ENCODE data around the gene YAP1.

Gene YAP1

GRCh38 chr11:102202972-102203371, 92.7 kb downstream of the YAP1 start:
- no peak for DNase-seq

GRCh38 chr11:102204174-102204573, 93.9 kb downstream of the YAP1 start:
- DNase-seq = no peak

GRCh38 chr11:102205805-102206204, 95.6 kb downstream of the YAP1 start:
- no peak for DNase-seq

- DNase-seq = no peak
Measured at GRCh38 chr11:102208835-102209234, 98.6 kb downstream of the YAP1 start.

GRCh38 chr11:102214623-102215022, 104.4 kb downstream of the YAP1 start:
- DNase-seq = no peak

GRCh38 chr11:102216433-102217075, 106.3 kb downstream of the YAP1 start:
- no peak for DNase-seq

- DNase-seq = peak; percentile 3
Measured at GRCh38 chr11:102220728-102221467, 110.7 kb downstream of the YAP1 start.

GRCh38 chr11:102223859-102224258, 113.6 kb downstream of the YAP1 start:
- no peak for DNase-seq

GRCh38 chr11:102225689-102226568, 115.7 kb downstream of the YAP1 start:
- DNase-seq = no peak

- DNase-seq = peak; percentile 23
Measured at GRCh38 chr11:102226702-102227490, 116.6 kb downstream of the YAP1 start.

GRCh38 chr11:102229510-102230123, 119.4 kb downstream of the YAP1 start:
- no peak for DNase-seq

- DNase-seq = no peak
Measured at GRCh38 chr11:102230186-102230585, 119.9 kb downstream of the YAP1 start.

- no peak for DNase-seq
Measured at GRCh38 chr11:102230911-102231310, 120.7 kb downstream of the YAP1 start.

- DNase-seq = no peak
Measured at GRCh38 chr11:102234779-102235439, 124.7 kb downstream of the YAP1 start.

GRCh38 chr11:102237096-102237735, 127.0 kb downstream of the YAP1 start:
- no peak for DNase-seq

- no peak for DNase-seq
Measured at GRCh38 chr11:102238391-102238821, 128.2 kb downstream of the YAP1 start.

GRCh38 chr11:102239448-102239847, 129.2 kb downstream of the YAP1 start:
- DNase-seq = no peak

GRCh38 chr11:102239911-102240310, 129.7 kb downstream of the YAP1 start:
- DNase-seq = no peak

GRCh38 chr11:102240502-102240901, 130.3 kb downstream of the YAP1 start:
- DNase-seq = no peak

- no peak for DNase-seq
Measured at GRCh38 chr11:102241026-102241425, 130.8 kb downstream of the YAP1 start.

GRCh38 chr11:102243399-102243884, 133.2 kb downstream of the YAP1 start:
- no peak for DNase-seq
